Vagina (tissue), 2 donors: Measurements from ENCODE around the gene SETD2.

ENCODE experiments used
- POLR2AphosphoS5 ChIP-seq, 2 donors: sonication (generic); formaldehyde crosslinking; IDR thresholded peaks; one replicate each; pipeline ENCODE4 v1.9.0; 2017; ENCODE audit warnings: antibody characterized with exemption in 2 of 2, mild to moderate bottlenecking in 2 of 2, low read depth in 1 of 2; ENCODE audit not compliant: insufficient read depth in 1 of 2
- TF ChIP-seq, protein P1 (sequence below), 3 experiments: fragments of 450-650 bp in 2 of 3; fragments of 200-600 bp in 1 of 3; sonication (generic) in 1 of 3; IDR thresholded peaks; one replicate each; pipeline ENCODE4 v1.5.1; 2017 to 2019; ENCODE audit warnings: antibody characterized with exemption in 3 of 3, mild to moderate bottlenecking in 2 of 3, moderate library complexity in 2 of 3

DNA sequence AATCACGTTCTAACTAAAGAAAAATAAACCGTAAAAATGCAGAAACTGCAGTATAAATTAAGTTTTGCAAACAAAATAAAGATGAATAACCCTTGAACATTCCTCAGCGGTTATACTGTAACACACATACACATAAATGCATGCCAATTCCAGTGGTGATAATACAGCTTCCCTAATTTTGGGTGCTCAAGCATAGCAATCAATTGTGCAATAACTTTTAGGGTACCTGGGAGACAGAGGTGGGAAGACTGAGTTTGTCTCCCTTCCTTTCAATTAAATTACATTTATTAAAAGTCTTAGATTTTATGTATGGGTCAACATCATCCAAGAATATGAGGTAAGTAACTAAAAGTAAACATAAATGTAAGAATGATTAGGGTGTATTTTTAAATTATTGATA is 71.8 kb downstream of the SETD2 start:
- TF ChIP-seq, protein P1, sequence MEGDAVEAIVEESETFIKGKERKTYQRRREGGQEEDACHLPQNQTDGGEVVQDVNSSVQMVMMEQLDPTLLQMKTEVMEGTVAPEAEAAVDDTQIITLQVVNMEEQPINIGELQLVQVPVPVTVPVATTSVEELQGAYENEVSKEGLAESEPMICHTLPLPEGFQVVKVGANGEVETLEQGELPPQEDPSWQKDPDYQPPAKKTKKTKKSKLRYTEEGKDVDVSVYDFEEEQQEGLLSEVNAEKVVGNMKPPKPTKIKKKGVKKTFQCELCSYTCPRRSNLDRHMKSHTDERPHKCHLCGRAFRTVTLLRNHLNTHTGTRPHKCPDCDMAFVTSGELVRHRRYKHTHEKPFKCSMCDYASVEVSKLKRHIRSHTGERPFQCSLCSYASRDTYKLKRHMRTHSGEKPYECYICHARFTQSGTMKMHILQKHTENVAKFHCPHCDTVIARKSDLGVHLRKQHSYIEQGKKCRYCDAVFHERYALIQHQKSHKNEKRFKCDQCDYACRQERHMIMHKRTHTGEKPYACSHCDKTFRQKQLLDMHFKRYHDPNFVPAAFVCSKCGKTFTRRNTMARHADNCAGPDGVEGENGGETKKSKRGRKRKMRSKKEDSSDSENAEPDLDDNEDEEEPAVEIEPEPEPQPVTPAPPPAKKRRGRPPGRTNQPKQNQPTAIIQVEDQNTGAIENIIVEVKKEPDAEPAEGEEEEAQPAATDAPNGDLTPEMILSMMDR (IDR thresholded peaks at IDR 0.05) = no peak
- TF ChIP-seq POLR2AphosphoS5 (IDR thresholded peaks at IDR 0.05; ENCODE audit: insufficient read depth in 1 of 2, low read depth in 1 of 2) = no peak
